Loucy (cell line): Measurements from ENCODE around the gene ASTN2.

Source experiments
- H2AFZ ChIP-seq: fragments of 200-600 bp; sonication (generic); 2 replicates; pipeline ENCODE4 v1.6.0; 2016; ENCODE audit warnings: antibody characterized with exemption, mild to moderate bottlenecking, low read length, moderate library complexity
- H3F3A ChIP-seq: fragments of 200-600 bp; 2 replicates; pipeline ENCODE4 v1.6.0; 2016; ENCODE audit warnings: antibody characterized with exemption, low read depth, mild to moderate bottlenecking
- H3K27me3 ChIP-seq: fragments of 200-600 bp; sonication (generic); 2 replicates; pipeline ENCODE4 v1.6.1; 2014; ENCODE audit warnings: low read length, mild to moderate bottlenecking; ENCODE audit not compliant: insufficient read depth, poor library complexity, severe bottlenecking
- H3K36me3 ChIP-seq: fragments of 200-600 bp; sonication (generic); 2 replicates; pipeline ENCODE4 v1.6.1; 2016; ENCODE audit warnings: low read length; ENCODE audit not compliant: insufficient read depth
- H3K4me1 ChIP-seq: fragments of 200-600 bp; sonication (generic); 2 replicates; pipeline ENCODE4 v1.5.1; 2014; ENCODE audit warnings: low read length, mild to moderate bottlenecking; ENCODE audit not compliant: insufficient read depth, poor library complexity, severe bottlenecking
- H3K4me2 ChIP-seq: fragments of 200-600 bp; sonication (generic); 2 replicates; pipeline ENCODE4 v1.6.0; 2014; ENCODE audit warnings: antibody characterized with exemption, low read length, low read depth, mild to moderate bottlenecking; ENCODE audit not compliant: poor library complexity, severe bottlenecking
- H3K4me3 ChIP-seq: fragments of 200-600 bp; sonication (generic); 2 replicates; pipeline ENCODE4 v1.5.1; 2014; ENCODE audit warnings: low read length, mild to moderate bottlenecking, mixed read lengths; ENCODE audit not compliant: poor library complexity, severe bottlenecking
- H3K79me2 ChIP-seq: fragments of 200-600 bp; sonication (generic); 2 replicates; pipeline ENCODE4 v1.6.1; 2014; ENCODE audit warnings: low read length; ENCODE audit not compliant: insufficient read depth
- H3K9ac ChIP-seq: fragments of 200-600 bp; sonication (generic); 2 replicates; pipeline ENCODE4 v1.6.0; 2014; ENCODE audit warnings: mild to moderate bottlenecking, low read depth, low read length, moderate library complexity; ENCODE audit not compliant: poor library complexity, severe bottlenecking
- H3K9me2 ChIP-seq: fragments of 200-600 bp; sonication (generic); replicated peaks from 2 replicates; pipeline ENCODE4 v1.6.1; 2016; ENCODE audit warnings: low read depth, low read length, mixed read lengths
- H3K9me3 ChIP-seq: fragments of 200-600 bp; sonication (generic); 2 replicates; pipeline ENCODE4 v1.6.1; 2014; ENCODE audit warnings: mild to moderate bottlenecking, antibody characterized with exemption, low read length, low read depth; ENCODE audit not compliant: insufficient read depth
- H4K20me1 ChIP-seq: fragments of 200-600 bp; sonication (generic); 2 replicates; pipeline ENCODE4 v1.6.0; 2014; ENCODE audit warnings: antibody characterized with exemption, low read length, mild to moderate bottlenecking; ENCODE audit not compliant: insufficient read depth, poor library complexity, severe bottlenecking
- CTCF ChIP-seq: fragments of 200-600 bp; sonication (generic); conservative IDR thresholded peaks from 2 replicates; pipeline ENCODE4 v1.5.1; 2014; ENCODE audit warnings: mild to moderate bottlenecking, antibody characterized with exemption, low read length
- EZH2phosphoT487 ChIP-seq: fragments of 200-600 bp; IDR thresholded peaks from 2 replicates; pipeline ENCODE4 v1.6.1; 2018; ENCODE audit warnings: antibody characterized with exemption, mild to moderate bottlenecking, moderate library complexity, borderline replicate concordance

ASTN2 gene

GRCh38 chr9:116405321-116405720, 1009.5 kb downstream of the ASTN2 start:
- no peaks in the 10 kb centered on the region for H3K27me3 ChIP-seq
- no peaks in the 10 kb centered on the region for H3K79me2 ChIP-seq
- H3K4me3 ChIP-seq = no peak overlapping the region
- no peaks in the 10 kb centered on the region for H3K9me2 ChIP-seq
- H3K9ac ChIP-seq = no peak overlapping the region
- H2AFZ ChIP-seq = no peak overlapping the region
- no peaks in the 10 kb centered on the region for H3K4me1 ChIP-seq
- no peaks in the 10 kb centered on the region for H3F3A ChIP-seq
- no peaks in the 10 kb centered on the region; the same call in 1 of the 2 replicates for H3K9me3 ChIP-seq
- TF ChIP-seq CTCF = no peak
- no peak for TF ChIP-seq EZH2phosphoT487
- H3K4me2 ChIP-seq = no peak overlapping the region
- no peaks in the 10 kb centered on the region for H4K20me1 ChIP-seq
- H3K36me3 ChIP-seq = no peaks in the 10 kb centered on the region

- no peak overlapping the region for H3K9ac ChIP-seq
- no peaks in the 10 kb centered on the region for H3F3A ChIP-seq
- H2AFZ ChIP-seq = no peak overlapping the region
- H3K4me1 ChIP-seq = no peaks in the 10 kb centered on the region
- no peak overlapping the region for H3K4me3 ChIP-seq
- H3K9me2 ChIP-seq = no peaks in the 10 kb centered on the region
- H3K4me2 ChIP-seq = no peak overlapping the region
- H3K9me3 ChIP-seq = no peaks in the 10 kb centered on the region; the same call in 1 of the 2 replicates
- no peaks in the 10 kb centered on the region for H3K27me3 ChIP-seq
- H3K36me3 ChIP-seq = no peaks in the 10 kb centered on the region
- H4K20me1 ChIP-seq = no peaks in the 10 kb centered on the region
- no peak for TF ChIP-seq EZH2phosphoT487
- no peak for TF ChIP-seq CTCF
- H3K79me2 ChIP-seq = no peaks in the 10 kb centered on the region
These were observed 1010.6 kb downstream of the ASTN2 start for GRCh38 chr9:116404228-116404627.

- no peak overlapping the region for H3K4me2 ChIP-seq
- no peak overlapping the region for H3K9ac ChIP-seq
- no peak overlapping the region for H3K4me3 ChIP-seq
- H4K20me1 ChIP-seq = no peaks in the 10 kb centered on the region
- H3K36me3 ChIP-seq = no peaks in the 10 kb centered on the region
- H2AFZ ChIP-seq = no peak overlapping the region
- H3F3A ChIP-seq = no peaks in the 10 kb centered on the region
- H3K27me3 ChIP-seq = no peaks in the 10 kb centered on the region
- H3K4me1 ChIP-seq = no peaks in the 10 kb centered on the region
- no peaks in the 10 kb centered on the region; the same call in 1 of the 2 replicates for H3K9me3 ChIP-seq
- no peaks in the 10 kb centered on the region for H3K9me2 ChIP-seq
- H3K79me2 ChIP-seq = no peaks in the 10 kb centered on the region
- TF ChIP-seq EZH2phosphoT487 (no peak), CTCF (no peak)
These were observed 1011.7 kb downstream of the ASTN2 start for GRCh38 chr9:116403171-116403570.
